ENCODE data around the gene SDS.

SDS gene

GRCh38 chr12:113384778-113385177, 18.9 kb downstream of the SDS start:
- Histone ChIP-seq H3K36me3 (replicated peaks; ENCODE audit: low read depth, low read length) (peaks cover 3% of the 10 kb centered on the region), H3K4me3 (ENCODE audit: low read length) (no peak overlapping the region), H3K79me2 (ENCODE audit: low read length) (no peaks in the 10 kb centered on the region), H3K27ac (ENCODE audit: low read length) (no peak overlapping the region), H3K9me3 (ENCODE audit: insufficient read depth, low read length) (no peaks in the 10 kb centered on the region), H3K4me2 (ENCODE audit: low read length) (no peak overlapping the region), H4K20me1 (ENCODE audit: insufficient read depth, low read length) (no peaks in the 10 kb centered on the region), H2AFZ (ENCODE audit: low read depth, low read length) (no peak overlapping the region), H3K27me3 (ENCODE audit: low read depth, low read length) (no peaks in the 10 kb centered on the region), H3K9ac (ENCODE audit: low read length) (no peak overlapping the region), H3K4me1 (ENCODE audit: low read length) (no peaks in the 10 kb centered on the region)
- TF ChIP-seq CTCF (IDR thresholded peaks at IDR 0.05; ENCODE audit: low read depth, low read length) (no peak), EZH2phosphoT487 (IDR thresholded peaks at IDR 0.05; ENCODE audit: low read depth) (no peak)

GRCh38 chr12:113382206-113382605, 21.5 kb downstream of the SDS start:
- TF ChIP-seq CTCF (IDR thresholded peaks at IDR 0.05; ENCODE audit: low read depth, low read length), result no peak
- TF ChIP-seq EZH2phosphoT487 (IDR thresholded peaks at IDR 0.05; ENCODE audit: low read depth), result no peak
- Histone ChIP-seq H3K27ac (ENCODE audit: low read length) (no peak overlapping the region), H4K20me1 (ENCODE audit: insufficient read depth, low read length) (no peaks in the 10 kb centered on the region), H3K79me2 (ENCODE audit: low read length) (no peaks in the 10 kb centered on the region), H3K4me3 (ENCODE audit: low read length) (no peak overlapping the region), H3K9ac (ENCODE audit: low read length) (no peak overlapping the region), H3K36me3 (replicated peaks; ENCODE audit: low read depth, low read length) (peaks cover 7% of the 10 kb centered on the region), H2AFZ (ENCODE audit: low read depth, low read length) (no peak overlapping the region), H3K4me1 (ENCODE audit: low read length) (no peaks in the 10 kb centered on the region), H3K27me3 (ENCODE audit: low read depth, low read length) (no peaks in the 10 kb centered on the region), H3K9me3 (ENCODE audit: insufficient read depth, low read length) (no peaks in the 10 kb centered on the region), H3K4me2 (ENCODE audit: low read length) (no peak overlapping the region)

GRCh38 chr12:113381220-113381619, 22.5 kb downstream of the SDS start:
- peaks cover 7% of the 10 kb centered on the region for H3K36me3 ChIP-seq (replicated peaks; ENCODE audit: low read depth, low read length)
- H3K4me2 ChIP-seq (ENCODE audit: low read length), result no peak overlapping the region
- no peaks in the 10 kb centered on the region for H4K20me1 ChIP-seq (ENCODE audit: insufficient read depth, low read length)
- TF ChIP-seq EZH2phosphoT487 (IDR thresholded peaks at IDR 0.05; ENCODE audit: low read depth) (no peak), CTCF (IDR thresholded peaks at IDR 0.05; ENCODE audit: low read depth, low read length) (no peak)
- H2AFZ ChIP-seq (ENCODE audit: low read depth, low read length), result no peak overlapping the region
- no peak overlapping the region for H3K4me3 ChIP-seq (ENCODE audit: low read length)
- H3K27me3 ChIP-seq (ENCODE audit: low read depth, low read length), result no peaks in the 10 kb centered on the region
- H3K9me3 ChIP-seq (ENCODE audit: insufficient read depth, low read length), result no peaks in the 10 kb centered on the region
- H3K9ac ChIP-seq (ENCODE audit: low read length), result no peak overlapping the region
- no peaks in the 10 kb centered on the region for H3K4me1 ChIP-seq (ENCODE audit: low read length)
- no peaks in the 10 kb centered on the region for H3K79me2 ChIP-seq (ENCODE audit: low read length)
- no peak overlapping the region for H3K27ac ChIP-seq (ENCODE audit: low read length)

- Histone ChIP-seq H3K27me3 (ENCODE audit: low read depth, low read length) (no peaks in the 10 kb centered on the region), H2AFZ (ENCODE audit: low read depth, low read length) (no peak overlapping the region), H3K36me3 (replicated peaks; ENCODE audit: low read depth, low read length) (peaks cover 4% of the 10 kb centered on the region), H3K79me2 (ENCODE audit: low read length) (no peaks in the 10 kb centered on the region), H3K4me3 (ENCODE audit: low read length) (no peak overlapping the region), H4K20me1 (ENCODE audit: insufficient read depth, low read length) (no peaks in the 10 kb centered on the region), H3K27ac (ENCODE audit: low read length) (no peak overlapping the region), H3K4me2 (ENCODE audit: low read length) (no peak overlapping the region), H3K4me1 (ENCODE audit: low read length) (no peaks in the 10 kb centered on the region), H3K9ac (ENCODE audit: low read length) (no peak overlapping the region), H3K9me3 (ENCODE audit: insufficient read depth, low read length) (no peaks in the 10 kb centered on the region)
- no peak for TF ChIP-seq EZH2phosphoT487 (IDR thresholded peaks at IDR 0.05; ENCODE audit: low read depth)
Observed at GRCh38 chr12:113378291-113378690, 25.4 kb downstream of the SDS start.

Measured in OCI-LY3 (cell line).